HG03442 (cell line): ENCODE results near the gene GANAB.
A peak's percentile ranks its signal among the peaks of the same experiment; 100 is the strongest.
"Not testable (repeated sequence)": the region's sequence is repeated elsewhere in the genome, so short reads cannot be mapped to it uniquely, and the experiment has no call there.

Experiments
- ATAC-seq: cut with Tn5 transposase; IDR thresholded peaks from one replicate; pipeline ENCODE4 v1.9.1; 2021; ENCODE audit warnings: mild to moderate bottlenecking, moderate library complexity; ENCODE audit not compliant: unreplicated experiment

The GANAB gene

DNA sequence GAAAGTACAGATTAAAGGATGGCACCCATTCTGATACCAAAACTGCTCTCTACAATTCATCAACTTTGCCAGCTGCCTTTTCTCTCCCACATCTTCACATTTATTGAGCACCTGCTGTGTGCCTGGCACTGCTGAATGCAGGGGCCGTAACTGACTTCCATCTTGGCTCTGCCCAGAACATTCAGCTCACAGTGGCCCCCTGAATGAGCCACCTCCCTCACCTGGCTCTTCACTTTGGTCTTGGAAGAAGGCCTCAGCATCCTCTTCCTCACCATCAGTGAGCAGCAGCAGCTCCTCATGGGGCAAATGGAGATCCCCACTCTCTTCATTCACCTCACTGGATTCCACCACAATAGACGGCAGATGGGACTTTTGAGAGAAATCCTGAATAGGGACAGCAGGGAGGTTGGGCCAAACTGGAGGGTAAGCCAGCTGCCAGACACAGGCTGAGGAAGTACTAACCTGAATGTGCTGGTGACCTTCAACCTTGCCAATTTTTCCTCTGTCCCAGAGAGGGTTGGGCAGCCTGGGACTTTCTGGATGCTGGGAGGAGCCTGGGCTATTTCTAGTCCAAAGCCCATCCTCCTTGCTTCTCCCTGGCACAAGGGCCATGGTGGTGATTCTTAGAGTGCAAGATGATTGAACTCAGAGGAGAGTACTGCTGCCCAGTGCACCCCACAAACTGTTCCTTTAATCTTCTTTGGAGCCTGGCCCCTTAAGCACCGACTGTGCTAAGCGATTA lies 23.2 kb upstream of the GANAB start:
- ATAC-seq, result no peak

DNA sequence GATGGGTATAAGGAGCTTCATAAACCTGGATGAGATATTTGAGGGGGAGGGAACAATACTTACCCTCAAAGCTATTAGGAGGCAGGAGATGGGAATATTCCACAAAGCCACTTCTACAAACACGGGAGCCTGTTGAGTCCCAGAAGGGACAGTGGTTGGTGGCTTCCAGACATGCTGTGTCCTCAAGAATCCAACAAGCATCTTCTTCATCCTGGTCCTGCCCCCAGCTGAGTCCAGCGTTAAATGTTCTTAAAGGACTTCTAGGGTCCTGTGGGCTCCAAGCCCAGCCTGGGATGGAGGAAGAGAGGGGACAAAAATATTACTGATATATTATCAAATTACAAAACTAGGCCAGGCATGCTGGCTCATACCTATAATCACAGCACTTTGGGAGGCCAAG lies 21.0 kb upstream of the GANAB start:
- no peak for ATAC-seq

- ATAC-seq, result no peak
Observed at GRCh38 chr11:62666259-62666926, 20.0 kb upstream of the GANAB start.

DNA sequence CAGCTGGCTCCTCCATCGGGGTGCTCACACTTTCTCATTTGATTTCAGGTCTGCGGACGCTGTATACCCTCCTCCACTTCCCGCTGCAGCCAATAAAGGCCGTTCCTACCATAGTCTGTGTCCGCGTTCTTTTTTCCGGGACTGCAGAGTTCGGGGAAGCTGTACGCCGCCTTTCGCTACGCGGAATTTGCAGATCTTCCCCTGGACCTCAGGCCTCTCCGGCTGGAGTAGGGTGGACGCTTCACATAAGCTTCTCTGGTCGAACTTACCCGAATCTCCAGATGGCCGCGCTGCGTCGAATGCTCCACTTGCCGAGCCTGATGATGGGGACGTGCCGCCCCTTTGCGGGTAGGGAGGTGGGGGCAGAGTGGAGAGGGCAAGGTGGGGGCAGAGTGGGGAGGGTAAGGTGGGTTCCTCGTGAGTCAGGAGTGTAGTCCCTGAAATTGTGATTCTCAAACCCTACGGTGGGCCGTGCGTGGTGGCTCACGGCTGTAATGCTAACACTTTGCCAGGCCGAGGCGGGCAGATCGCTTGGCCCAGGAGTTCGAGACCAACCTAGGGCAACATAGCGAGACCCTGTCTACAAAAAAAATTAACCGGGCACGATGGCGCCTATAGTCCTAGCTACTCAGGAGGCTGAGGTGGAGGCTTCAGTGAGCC lies 19.3 kb upstream of the GANAB start:
- ATAC-seq, result no peak

- peak; percentile 83 for ATAC-seq
Observed at GRCh38 chr11:62665075-62665598, 18.7 kb upstream of the GANAB start, which contains the start of the genes C11orf98 and CSKMT. C11orf98 (minus strand) TSS chr11:62665210; CDS start chr11:62665169, 41 bp downstream. CSKMT (plus strand) TSS chr11:62665312; CDS start chr11:62665880, 568 bp downstream.

DNA sequence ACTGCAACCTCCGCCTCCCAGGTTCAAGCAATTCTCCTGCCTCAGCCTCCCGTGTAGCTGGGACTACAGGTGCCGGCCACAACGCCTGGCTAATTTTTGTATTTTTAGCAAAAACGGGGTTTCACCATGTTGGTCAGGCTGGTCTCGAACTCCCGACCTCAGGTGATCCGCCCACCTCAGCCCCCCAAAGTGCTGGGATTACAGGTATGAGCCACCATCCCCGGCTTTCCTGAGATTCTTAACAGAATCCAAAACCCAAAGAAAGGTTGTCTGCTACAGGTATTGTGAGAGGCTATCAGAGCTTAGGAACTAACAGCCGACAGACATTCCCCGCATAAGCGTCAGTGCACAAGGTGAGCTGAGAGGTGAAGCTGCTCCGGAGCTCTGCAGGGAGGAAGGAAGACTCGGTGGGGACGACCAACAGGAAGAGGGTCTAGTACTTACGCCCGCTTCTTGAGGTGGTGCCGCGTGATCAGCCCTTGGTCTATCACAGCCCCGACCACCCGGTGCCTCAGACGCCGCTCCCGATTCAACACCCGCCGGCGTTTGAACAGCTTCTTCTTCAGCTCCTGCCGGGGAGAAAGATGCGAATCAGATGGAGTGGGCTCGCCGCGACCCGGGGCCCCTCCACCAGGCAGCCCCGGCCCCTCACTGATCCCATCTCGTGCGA lies 18.1 kb upstream of the GANAB start:
- peak; percentile 25 for ATAC-seq

DNA sequence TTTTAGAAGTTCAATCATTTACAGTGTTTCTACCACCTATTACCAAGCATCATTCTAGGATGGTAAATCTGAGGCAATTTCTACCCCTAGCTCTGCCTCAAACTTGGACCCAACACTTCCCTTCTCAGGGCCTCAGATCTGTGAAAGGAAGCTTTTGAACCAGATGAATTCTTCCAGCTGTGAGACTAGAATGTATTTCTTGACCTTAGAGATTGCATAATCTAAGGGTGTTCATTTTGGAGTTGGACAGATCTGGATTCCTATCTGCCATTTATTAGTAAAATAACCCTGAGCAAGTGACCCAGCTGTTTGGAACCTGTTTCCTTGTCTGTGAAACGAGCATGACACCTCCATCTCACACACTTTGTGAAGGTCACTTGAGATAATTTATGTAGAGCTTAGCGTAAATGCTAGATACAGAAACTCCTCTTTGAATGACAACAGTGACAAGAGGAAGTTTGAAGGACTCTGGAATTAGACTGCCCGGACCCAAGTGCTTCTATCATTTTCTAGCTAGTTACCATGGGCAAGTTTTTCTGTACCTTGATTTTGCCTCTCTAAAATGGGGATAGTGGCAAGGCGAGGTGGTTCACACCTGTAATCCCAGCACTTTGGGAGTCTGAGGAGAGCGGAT lies 10.5 kb upstream of the GANAB start:
- ATAC-seq, result no peak

- no peak for ATAC-seq
Observed at GRCh38 chr11:62654297-62654696, 7.9 kb upstream of the GANAB start.

DNA sequence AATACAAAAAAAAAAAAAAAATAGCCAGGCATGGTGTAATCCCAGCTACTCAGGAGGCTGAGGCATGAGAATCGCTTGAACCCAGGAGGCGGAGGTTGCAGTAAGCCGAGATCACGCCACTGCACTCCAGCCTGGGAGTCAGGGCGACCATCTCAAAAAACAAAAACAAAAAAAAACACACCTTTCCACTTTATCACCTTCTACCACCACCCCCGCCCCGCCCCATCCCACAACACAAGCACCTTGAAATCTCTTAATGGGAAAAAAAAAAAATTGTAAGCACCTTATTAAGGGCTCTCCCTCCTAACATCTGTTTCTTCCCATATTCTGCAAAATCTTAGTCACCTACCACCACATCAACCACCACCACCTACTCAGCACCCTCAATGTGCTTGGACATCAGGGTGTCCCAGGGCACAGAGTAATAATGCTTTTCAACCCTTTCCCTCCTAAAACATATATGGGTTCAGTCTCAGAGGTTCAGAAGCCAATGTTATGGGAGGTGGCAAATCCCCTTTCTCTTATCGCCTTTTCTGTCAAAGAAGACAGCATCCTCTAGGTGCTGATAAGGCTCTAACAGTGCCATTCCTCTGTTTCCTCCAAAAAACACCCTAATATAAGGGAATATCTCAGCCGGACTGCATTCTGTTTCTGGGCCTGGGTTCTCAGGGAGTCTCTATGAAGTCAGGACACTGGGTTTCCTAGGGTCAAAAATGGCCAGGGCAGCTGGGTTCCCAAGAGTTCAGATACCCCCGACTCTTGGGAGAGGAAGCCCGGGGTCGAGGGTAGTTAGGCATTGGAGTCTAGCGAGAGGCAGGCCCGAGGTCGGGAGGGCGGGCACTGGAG lies 6.0 kb upstream of the GANAB start:
- no peak for ATAC-seq

- not testable (repeated sequence) for ATAC-seq
Observed at GRCh38 chr11:62650283-62650682, 3.9 kb upstream of the GANAB start.

DNA sequence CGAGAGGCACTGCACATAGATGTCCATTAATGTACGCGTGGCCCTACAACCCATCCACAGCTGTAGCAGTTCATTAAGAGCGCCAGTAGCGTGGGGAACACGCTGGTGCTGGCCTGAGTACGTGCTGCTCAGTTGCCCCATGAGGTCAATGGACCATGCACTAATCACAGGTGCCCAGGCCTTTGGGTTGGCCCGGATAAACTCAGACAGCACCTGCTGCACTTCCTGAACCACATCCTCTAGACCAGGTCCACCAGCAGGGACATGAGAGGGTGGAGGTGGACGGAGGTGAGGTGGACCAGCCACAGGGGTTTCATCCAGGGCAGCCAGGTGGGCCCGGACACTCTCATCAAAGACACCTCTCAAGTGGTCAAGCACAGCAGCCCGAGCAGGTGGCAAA lies 3.1 kb upstream of the GANAB start:
- no peak for ATAC-seq

- no peak for ATAC-seq
Observed at GRCh38 chr11:62648967-62649364, 2.6 kb upstream of the GANAB start.

- no peak for ATAC-seq
Observed at GRCh38 chr11:62648185-62648966, 2.0 kb upstream of the GANAB start.

GRCh38 chr11:62647609-62648005 lies 1.2 kb upstream of the GANAB start:
- no peak for ATAC-seq

- ATAC-seq, result no peak
Observed at GRCh38 chr11:62646825-62647608, 604 bp upstream of the GANAB start.

- no peak for ATAC-seq
Observed at GRCh38 chr11:62645671-62645945, 805 bp downstream of the GANAB start.

- no peak for ATAC-seq
Observed at GRCh38 chr11:62644220-62644619, 2.2 kb downstream of the GANAB start.

- ATAC-seq, result no peak
Observed at GRCh38 chr11:62632492-62632891, 13.9 kb downstream of the GANAB start.
